HG03575 (cell line): ENCODE measurements around the gene PRKG1.
"Not testable (repeated sequence)": the region's sequence is repeated elsewhere in the genome, so short reads cannot be mapped to it uniquely, and the experiment has no call there.

Experiments used
- ATAC-seq: cut with Tn5 transposase; IDR thresholded peaks from one replicate; pipeline ENCODE4 v1.9.1; 2021; ENCODE audit not compliant: unreplicated experiment, insufficient number of reproducible peaks, low FRiP score; ENCODE audit errors: extremely low read depth

The PRKG1 gene

DNA sequence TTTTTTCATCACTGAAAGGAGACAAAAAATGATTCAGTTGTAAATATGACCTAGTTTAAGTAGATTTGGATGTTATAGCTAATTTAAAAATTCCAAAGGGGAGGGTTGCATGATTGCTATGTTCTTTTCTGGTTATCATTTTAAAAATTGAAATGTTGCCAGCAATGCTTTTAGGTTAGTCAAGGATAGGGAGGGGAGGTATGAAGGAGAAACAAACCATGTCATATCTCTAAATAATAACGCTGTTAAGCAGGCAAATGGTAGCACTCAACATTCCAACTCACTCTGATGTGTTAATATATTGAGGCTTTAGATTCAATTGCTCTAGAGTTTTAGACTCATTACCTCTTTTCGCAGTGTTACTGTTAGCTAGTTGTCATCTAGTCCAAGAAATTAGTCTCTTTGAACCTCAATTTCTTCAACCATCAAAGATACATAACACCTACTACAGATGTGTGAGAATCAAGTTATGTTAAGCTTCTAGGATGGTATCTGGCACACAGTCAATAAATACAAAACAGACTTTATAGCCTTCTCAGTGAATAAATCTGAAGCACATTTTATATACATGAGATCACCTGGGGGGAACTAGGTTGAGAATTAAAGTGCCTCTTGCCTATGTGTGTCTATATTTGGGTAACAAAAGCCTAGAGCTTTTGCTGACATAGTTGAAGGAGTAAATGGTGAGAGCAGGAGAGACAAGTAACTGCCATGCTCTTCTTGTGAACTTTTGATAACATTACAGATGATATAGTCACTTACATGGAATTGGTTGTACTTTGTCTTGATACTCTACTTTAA is 500.2 kb downstream of the PRKG1 start:
- ATAC-seq = no peak

DNA sequence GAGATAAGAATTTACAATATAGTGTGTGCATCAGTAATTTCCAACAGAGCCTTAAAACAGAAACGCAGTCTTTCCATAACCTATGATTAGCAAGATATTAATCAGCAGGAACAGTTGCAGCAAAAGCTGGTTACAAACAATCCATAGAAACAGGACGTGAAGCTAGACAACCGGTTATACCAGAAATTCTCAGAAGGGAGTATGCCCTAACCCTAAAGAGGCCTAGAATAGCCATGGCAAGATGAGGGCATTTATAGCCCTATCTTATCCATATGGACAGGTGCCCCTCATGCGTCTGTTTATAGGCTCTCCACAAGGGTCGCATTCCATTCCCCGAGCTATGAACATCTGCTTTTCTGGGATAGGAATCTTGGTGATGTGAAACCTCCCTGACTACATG is 506.9 kb downstream of the PRKG1 start:
- ATAC-seq = not testable (repeated sequence)

DNA sequence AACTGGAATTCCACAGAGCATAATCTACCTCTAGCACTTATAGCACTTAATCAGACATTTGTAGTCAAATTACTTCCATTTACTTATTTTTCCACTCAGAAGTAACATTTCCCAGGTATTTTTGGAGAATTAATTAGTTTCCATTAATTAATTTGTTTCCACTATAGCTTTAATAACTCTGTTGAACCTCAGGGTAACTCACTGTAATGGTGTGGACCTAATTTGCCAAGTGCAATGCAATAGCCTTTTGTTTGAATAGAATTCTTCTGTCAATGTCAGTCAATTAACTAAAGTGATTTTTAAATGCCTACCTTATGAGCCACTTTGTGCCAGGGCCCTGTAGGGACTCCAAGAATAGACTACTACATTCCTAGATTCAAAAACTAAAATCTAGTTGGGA is 509.7 kb downstream of the PRKG1 start:
- ATAC-seq = no peak

DNA sequence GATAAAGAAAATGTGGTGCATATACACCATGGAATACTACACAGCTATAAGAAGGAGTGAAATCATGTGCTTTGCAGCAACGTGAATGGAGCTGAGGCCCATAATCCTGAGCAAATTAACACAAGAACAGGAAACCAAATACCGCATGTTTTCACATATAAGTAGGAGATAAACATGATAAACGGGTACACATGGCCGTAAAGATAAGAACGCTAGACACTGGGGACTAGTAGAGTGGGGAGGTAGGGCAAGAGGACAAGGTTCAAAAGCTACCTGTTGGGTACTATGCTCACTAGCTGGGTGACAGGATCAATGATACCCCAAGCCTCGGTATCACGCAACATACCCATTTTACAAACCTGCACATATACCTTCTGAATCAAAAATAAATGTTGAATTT is 511.5 kb downstream of the PRKG1 start:
- no peak for ATAC-seq

DNA sequence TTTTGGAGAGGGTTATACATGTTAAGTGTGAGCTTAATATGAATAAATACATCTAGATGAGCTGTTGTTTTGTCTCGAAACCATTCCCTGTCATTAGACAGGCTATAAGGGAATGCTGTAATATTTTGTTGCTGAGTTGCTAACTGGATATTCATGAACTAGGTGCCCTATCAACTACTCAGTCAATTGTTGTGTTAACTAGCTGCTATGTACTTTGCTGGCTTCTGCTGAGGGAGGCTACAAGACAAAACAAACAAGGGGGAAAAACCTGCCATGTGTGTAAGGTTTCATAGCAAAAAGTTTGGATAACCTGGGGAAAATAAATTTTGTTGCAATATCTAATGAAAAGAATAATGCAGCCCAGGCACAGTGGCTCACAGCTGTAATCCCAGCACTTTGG is 514.7 kb downstream of the PRKG1 start:
- no peak for ATAC-seq

DNA sequence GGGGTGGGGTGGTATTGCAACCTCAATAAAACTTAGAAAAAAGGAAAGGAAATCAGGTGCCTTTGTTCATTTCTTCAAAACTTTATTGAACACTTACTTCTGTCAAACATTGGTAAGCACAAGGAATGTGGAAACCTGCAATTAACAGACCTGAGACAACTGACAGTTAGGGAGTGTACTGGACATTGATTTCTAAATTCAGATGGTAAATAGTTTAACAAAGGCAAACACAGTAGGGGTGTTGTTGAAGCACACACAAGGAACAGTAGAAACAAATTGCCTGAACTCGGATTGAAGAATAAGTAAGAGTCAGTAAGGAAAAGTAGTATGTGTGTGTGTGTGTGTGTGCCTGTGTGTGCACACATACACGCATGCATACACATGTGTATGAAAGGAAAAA is 516.5 kb downstream of the PRKG1 start:
- no peak for ATAC-seq

DNA sequence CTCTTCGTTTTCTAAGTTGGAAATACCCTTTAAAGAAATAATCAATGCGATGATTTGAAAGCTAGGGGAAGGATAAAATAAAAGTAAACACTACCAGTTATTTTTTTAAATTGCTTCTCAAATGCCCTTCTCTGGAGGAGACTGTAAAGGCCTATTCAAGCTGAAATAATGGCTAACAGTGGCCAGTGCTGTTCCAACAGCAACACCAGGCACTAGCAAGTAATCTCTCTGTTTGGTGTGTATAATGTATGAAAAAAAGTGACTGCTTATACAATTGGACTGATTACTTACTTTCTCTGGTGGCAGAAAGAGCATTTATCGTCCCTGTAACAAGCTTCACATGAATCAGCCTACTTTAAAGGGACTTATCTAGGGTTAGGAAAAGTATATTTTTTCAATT is 522.4 kb downstream of the PRKG1 start:
- no peak for ATAC-seq

DNA sequence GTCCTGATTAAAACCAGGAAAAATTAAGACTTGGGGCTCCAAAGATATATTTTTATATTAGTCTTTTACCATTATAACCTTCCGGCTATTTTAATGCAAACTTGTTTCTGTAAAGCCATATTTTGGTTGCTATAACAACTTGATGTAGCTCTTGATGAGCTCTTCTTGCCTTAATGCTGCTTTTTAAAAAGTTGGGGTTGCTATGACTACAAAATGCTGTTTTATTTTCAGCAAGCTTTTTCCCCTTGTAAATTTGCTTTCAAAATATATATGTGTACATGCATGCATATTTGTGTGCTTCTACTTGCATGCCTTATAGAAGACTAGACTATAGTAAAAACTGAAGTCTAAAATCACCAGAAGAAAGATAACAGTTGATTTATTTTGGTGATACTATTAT is 525.4 kb downstream of the PRKG1 start:
- ATAC-seq = no peak

DNA sequence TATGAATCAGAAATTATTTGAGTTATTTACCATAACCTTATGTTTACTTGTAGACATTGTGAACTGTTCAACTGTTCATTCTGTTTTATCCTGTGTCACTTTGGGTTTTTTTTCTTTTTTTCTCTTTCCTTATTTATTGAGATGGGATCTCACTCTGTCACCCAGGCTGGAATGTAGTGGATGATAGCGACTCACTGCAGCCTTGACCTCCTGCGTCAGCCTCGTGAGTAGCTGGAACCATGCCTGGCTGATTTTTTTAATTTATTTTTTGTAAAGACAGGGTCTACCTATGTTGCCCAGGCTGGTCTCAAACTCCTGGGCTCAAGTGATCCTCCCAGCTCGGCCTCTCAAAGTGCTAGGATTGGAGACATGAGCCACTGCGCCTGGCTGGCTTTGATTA is 528.0 kb downstream of the PRKG1 start:
- ATAC-seq = no peak

DNA sequence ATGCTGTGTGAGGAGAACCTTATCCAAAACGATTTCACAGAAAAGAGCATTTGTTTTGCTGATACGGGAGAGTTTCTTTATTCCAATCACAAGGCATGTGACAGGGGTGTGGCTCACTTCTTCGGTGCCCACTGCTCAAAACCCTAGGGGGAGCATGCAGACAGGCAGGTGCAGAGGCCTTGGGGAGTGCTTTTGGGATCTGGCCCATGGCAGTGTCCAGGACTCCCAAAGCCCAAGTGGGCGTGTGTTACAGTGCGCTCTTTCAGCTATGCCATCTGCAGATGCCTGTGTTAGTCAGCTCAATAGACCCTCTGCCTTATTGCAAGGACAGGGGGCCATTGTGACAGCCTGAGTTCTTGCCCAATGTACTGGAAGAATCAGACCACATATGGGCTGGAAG is 530.3 kb downstream of the PRKG1 start:
- ATAC-seq = no peak

DNA sequence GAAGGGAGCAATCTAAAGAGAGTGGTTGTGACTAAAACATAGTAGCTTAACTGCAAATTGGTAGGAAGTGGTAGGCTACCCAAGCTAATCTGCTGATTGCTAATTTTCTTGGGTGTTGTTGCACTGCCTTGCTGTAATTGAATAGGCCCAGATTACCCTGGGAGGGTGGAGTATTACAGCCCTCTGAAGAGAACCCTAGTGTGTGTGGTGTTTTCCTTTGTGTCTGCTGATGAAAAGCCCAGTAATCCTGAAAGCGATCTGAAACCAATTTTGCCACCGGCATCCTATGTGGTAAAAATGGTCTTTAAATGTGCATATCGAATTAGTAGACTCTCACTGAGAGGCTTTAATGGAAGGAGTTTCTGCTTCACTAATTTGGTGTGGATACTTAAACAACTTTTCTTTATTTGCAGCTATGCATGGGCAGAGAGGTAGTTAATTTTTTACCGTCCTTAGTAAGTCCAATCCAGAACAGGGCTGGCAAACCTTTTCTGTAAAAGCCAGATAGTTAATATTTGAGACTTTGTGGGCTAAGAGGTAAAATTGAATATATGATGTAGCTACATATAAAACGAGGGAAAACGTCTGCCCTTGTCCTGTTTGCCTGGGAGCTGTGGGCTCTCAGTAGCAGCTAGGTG is 532.7 kb downstream of the PRKG1 start:
- no peak for ATAC-seq

DNA sequence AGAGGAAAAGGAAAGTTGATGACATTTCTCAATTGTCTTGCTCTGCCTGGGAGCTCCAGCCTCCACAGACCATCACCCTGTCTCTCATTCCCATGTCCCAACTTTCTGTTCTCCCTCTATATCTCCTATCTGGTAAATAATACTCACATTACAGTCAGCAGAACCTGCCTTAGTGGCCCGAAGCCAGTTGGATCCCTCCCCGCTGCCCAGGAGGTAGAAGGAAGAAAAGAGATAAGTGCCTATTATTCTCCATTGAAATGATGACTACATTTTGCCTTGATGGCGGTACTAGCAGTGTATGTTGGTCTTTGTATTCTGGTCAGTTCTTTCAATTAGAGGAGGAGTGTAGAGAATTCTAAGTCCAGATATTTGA is 533.2 kb downstream of the PRKG1 start:
- ATAC-seq = no peak

DNA sequence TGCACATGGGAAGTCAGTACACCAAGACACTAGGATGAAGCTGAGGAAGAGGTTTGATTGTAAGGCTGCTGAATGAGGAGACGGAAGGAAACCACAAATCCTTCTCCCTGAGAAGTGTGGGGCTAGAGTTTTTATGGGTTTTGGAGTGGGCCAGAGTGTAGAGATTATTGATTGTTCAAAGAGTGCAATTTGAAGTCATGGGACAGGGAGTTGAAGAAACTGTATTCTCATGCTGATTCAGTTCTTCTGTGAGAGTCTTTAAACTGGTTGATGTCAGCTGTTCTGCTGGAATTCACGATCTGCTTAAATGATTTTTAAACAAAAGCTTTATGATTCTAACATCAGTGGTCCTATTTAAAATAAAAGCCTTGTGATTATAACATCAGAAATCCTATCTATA is 533.9 kb downstream of the PRKG1 start:
- no peak for ATAC-seq

DNA sequence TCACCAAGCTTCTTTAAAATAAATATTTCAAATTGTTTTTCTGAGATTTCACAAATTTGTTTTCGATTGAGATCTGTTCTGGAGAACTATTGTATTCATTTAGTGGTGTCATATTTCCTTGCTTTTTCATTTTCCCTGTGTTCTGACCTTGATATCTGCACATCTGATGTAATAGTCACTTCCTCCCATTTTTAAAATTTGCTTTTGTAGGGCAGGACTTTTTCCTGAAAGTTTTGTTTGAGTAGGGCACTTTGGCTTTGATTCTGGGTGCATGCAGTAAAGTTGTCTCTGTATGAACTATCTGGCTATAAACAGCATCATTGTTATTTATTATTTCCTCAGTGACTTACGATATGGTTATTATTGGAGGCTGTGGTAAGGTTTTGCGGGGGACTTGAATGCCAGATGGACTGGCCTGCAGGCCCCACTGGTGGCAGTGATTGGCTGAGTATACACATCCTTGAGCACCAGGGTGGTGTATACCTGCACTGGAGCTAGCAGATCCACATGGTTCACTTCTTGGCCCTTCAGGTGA is 541.5 kb downstream of the PRKG1 start:
- ATAC-seq = no peak

DNA sequence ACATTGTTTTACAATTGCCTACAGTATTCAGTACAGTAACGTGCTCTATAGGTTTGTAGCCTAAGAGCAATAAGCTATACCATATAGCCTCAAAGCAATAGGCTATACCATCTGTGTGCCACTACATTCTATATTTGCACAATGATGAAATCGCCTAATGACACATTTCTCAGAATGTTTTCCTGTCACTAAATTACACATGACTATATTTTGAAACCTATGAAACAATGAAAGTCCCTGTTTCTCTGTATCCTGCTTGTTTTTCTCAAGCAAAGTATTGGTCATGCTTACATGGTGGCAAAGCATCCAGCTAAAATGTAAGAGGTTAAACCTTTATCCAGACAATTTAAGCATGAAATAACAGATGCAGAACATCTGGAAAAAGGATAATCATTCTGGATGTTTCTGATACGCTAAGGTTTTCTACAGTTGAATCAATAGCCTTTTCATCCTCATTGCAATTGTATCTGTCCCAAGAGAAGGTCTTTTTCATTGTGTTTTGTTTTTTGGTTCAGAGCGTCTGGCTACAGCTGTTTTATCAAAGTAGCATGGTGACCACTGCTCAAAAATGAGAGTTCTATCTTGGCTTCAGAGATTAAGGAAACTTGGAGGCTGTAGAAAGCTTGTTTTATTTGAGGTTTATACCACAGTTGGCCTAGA is 543.4 kb downstream of the PRKG1 start:
- no peak for ATAC-seq

DNA sequence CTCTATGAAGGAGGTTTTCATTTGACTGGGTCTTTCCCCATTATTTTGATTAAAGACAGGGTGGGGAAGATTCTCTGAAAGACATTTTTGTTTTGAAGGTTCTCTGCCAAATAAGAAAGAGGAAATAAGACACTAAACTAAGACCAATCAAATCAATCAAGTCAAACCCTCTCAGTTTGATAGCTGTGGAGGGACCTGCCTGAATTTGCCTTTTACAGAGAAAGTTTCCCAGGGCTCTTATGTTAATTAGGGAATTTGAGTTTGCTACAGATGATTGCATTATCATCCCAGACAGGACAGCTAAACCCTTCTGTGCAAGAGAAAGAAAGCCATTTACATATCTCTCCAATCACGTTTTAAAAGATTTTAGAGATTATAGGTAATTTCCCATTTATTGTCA is 545.1 kb downstream of the PRKG1 start:
- no peak for ATAC-seq

DNA sequence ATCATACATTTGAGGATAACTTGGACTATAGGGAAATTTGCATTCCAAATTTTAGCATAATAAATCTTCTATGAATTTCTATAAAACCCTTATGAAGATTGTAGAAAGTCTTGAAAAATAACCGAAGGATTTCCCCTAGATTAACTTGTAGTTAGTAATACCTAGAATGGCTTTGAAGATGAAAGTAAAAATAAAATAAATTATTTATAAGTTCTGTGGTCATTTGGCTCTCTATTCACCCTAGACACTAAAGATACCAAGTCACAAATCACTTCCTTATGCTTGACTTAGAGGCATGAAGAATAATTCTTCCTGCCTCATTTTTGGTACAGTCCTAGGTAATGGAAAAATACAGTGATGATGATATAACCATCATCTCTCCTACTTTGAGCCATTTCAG is 545.8 kb downstream of the PRKG1 start:
- no peak for ATAC-seq

DNA sequence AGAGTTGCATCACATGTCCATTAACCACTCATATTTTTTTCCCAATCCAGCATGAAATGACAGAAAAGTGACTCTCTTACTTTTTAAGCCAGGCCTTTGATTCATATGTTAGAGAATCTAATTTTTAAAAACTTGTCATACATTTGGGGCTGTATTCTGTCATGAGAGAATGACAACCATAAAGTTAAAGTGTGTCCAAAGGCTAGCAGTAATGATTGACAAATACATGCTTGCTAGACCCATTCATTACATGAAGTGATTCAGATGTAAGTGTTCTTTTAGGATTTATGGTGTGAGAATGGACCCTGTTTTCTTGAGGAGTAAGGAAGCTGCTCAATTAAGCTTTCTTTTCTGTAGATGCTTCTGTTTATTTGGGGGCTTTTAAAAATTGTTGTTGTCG is 549.7 kb downstream of the PRKG1 start:
- no peak for ATAC-seq

DNA sequence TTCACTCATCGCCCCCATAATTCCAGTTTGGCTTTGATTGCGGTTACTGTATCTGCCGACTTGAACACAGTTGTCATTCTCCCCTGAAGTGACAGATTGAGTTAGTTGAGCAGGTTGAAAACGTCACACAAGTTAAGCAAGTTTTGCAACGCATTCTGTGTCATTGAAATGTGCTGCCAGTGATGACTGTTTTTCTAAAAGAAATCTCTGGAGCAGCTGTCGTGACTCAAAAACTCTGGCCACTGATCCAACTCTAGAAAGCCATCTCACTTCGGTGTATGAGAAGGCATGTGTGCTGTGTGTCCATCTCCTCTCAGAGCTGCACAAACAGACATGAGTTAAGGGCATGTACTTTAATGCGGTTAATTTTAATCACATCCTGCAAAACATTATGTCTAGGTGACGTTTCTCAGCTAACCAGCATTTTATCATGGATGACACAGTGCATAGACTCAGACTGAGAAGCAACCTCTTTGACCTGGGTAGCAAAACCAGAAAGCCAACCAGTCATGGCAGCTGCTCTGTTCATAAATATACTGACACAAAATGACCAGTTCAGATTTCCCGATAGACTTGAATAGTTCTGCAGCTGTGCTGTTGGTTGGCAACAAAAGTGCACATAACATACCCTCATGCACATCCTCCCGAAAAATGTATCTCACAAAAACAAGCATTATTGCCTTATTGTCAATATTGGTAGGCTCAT is 555.8 kb downstream of the PRKG1 start:
- ATAC-seq = no peak

DNA sequence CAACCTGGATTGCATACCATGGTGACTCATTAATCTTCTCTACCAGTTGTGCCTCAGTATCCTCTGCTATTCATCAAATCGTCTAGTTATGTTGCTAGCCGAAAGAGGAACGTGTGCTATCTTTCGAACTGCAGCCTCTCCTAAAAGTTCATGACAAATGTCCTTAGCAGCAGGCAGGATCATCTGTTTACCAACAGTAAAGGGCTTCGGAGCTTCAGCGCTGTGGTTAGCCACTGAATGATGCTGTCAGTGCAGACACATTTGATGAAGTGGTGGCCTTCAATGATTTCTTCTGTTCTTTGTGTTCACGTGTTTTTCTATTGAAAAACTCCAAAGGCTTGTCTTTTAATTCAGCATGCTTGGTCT is 556.3 kb downstream of the PRKG1 start:
- ATAC-seq = no peak
